RWPE1 (cell line): ENCODE results near the gene HARBI1.
"Not testable (repeated sequence)": the region's sequence is repeated elsewhere in the genome, so short reads cannot be mapped to it uniquely, and the experiment has no call there.

ENCODE experiments used
- CTCF ChIA-PET: fragments of 350-600 bp; sonication (Branson Sonifier 250); formaldehyde crosslinking; extraction: SDS; loops from one replicate; lab custom pipeline; 2021; lab: Yijun Ruan, JAX
- POLR2A ChIA-PET: fragments of 400-600 bp; formaldehyde crosslinking; extraction: SDS; loops from one replicate; lab custom pipeline; 2020; ENCODE audit warnings: antibody characterized with exemption; ENCODE audit not compliant: low non-redundant PET; lab: Yijun Ruan, JAX
- DNase-seq: peaks from one replicate; pipeline ENCODE4 v3.0.0; 2012; ENCODE audit warnings: low spot score
- H3K27ac ChIP-seq: fragments of 450-650 bp; 2 replicates; pipeline ENCODE4 v1.5.1; 2017
- CTCF ChIP-seq: fragments of 450-650 bp; conservative IDR thresholded peaks from 2 replicates; pipeline ENCODE4 v1.5.1; 2017; ENCODE audit warnings: low read depth, mild to moderate bottlenecking

The HARBI1 gene

GRCh38 chr11:46594374-46594700 lies 22.7 kb downstream of the HARBI1 start:
- H3K27ac ChIP-seq = no peak overlapping the region
- ChIA-PET CTCF (no interaction called here), POLR2A (no interaction called here)
- TF ChIP-seq CTCF = no peak
- DNase-seq = no peak

DNA sequence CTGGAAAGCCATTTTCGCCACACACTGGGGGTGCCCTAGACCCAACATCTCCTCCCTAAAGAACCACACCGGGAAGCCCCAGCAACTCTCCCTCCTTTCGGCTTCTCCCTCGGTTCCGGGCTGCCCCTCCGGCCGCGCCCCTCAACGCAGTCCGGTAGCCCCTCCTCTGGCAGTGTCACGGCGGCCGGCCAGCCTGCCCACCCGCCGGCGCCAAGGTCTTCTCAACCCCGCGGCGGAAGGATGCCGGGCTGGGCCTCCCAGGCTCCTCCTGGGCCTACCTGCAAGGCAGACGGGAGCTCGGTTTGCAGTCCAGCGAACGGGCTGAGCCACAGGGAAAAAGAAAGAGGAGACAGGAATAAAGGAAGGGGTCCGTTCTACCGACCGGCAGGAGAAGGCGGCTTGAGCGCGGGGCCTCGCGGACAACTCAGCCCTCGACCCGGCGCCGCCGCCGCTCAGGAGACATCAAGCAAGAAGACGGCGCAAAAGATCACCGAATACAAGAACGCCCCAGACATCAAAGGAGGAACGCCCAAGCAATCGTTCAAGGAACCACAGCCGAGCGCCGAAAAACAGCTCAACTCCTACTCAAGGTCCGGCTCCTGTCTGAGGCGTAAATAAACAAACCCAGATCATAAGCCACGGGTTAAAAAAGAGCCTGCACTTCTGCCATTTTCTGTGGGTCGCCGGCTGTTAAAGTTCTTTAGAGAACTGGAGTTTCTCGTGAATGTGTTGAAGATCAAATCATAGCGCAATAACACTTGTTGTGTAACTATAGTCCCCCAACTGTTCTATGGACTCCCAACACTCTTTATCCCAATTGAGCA lies 23.3 kb downstream of the HARBI1 start, which contains the start of gene AMBRA1:
AMBRA1 (minus strand) TSS at position 474 of the 824 bp plus-strand sequence. CDS start 45,643 bp downstream, outside the sequence.
- DNase-seq = peak; percentile 72

DNA sequence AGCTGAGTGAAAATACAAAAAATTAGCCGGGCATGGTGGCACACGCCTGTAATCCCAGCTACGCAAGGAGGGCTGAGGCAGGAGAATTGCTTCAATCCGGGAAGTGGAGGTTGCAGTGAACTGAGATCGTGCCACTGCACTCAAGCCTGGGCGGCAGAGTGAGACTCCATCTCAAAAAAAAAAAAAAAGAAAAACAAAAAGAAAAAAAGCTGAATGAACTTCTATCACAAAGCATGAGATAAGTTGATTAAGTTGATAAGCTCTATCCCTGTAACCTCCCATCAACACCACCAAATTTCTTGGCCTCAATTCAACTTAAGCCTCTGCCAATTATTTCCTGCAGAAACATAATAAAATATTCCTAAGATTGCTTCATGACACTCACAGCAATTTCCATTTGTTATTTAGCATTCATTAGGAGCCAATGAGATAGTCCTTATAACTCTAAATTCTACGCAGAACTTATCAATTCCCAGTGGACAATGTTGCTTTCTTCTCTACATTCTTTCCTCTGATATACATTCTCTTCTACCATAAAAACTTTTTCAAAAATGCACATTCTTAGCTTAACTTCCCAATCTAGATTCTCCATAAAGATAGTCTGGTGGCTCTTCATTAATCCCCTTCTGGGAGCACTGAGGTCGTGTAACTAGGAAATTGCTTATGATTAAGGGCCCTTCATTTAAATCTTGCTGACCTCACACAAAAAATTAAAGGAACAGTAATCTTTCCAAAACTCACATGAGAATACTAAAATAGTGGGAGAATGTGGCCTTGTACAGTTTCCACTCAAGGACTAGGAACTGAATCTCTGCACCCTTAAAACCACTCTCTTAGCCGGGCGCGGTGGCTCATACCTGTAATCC lies 26.1 kb downstream of the HARBI1 start:
- CTCF ChIA-PET = interaction anchor here (0.5 to 0.9 kb wide), 3 partner anchors 8 to 205 kb away, joined by 4 to 6 read pairs (median 4); no protein-coding TSS in a partner anchor
- no peak for DNase-seq
- peak overlapping the region; percentile 47 for H3K27ac ChIP-seq
- no peak for TF ChIP-seq CTCF
- POLR2A ChIA-PET = interaction anchor here (0.7 kb wide), 1 partner anchor 37 kb away, joined by 4 read pairs; no protein-coding TSS in a partner anchor

More for the DNA sequence above, 23.3 kb downstream of the HARBI1 start, which contains the start of gene AMBRA1:
- no peak for TF ChIP-seq CTCF
- ChIA-PET POLR2A (interaction anchor here (0.5 kb wide), 1 partner anchor 18 kb away, joined by 3 read pairs; no protein-coding TSS in a partner anchor), CTCF (interaction anchor here (0.6 kb wide), 2 partner anchors 205 to 225 kb away, joined by 3 read pairs; no protein-coding TSS in a partner anchor)
- H3K27ac ChIP-seq = peak within 1 kb of the TSS; percentile 77

DNA sequence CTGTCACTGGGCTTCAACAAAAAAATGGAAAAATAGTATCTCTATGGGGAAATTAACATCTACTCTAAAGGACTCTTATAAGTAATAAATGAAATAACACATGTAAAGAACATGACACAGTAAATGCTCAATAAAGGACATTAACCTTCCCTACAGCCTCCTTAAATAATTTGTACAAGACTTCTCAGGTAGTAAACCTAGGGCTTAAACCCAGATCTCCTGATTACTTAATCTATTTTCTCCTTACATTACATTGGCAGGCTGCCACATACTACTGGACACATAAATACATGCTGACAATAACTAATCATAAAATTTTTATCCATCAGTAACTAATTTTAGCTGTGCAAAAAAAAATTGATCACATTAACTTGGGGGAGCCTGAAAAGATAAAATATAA lies 28.1 kb downstream of the HARBI1 start:
- no peak for TF ChIP-seq CTCF
- H3K27ac ChIP-seq = no peak overlapping the region
- DNase-seq = no peak
- ChIA-PET CTCF (interaction anchor here (0.7 kb wide), 1 partner anchor 97 kb away, joined by 3 read pairs; no protein-coding TSS in a partner anchor), POLR2A (no interaction called here)

DNA sequence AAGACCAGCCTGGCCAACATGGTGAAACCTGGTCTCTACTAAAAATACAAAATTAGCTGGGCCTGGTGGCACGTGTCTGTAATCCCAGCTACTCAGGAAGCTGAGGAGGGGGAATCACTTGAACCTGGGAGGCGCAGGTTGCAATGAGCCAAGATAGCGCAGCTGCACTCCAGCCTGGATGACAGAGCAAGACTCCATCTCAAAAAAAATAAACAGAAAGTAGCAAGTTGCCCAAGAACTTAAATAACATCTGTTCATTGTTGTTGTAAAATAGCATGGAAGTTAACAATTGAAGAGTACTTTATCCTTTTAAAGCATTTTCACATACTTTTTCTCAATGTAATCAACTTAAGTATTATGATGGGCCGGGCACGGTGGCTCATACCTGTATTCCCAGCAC lies 28.9 kb downstream of the HARBI1 start:
- ChIA-PET CTCF (interaction anchor here (0.6 to 0.7 kb wide), 2 partner anchors 22 to 96 kb away, joined by 3 read pairs; no protein-coding TSS in a partner anchor), POLR2A (no interaction called here)
- no peak for TF ChIP-seq CTCF
- H3K27ac ChIP-seq = no peak overlapping the region
- no peak for DNase-seq

GRCh38 chr11:46583513-46583912 lies 33.5 kb downstream of the HARBI1 start:
- POLR2A ChIA-PET = not testable (repeated sequence)
- CTCF ChIA-PET = interaction anchor here (1.0 kb wide), 1 partner anchor 34 kb away, joined by 3 read pairs; the partner anchor contains the start of gene ATG13

More at GRCh38 chr11:46583513-46583912, 33.5 kb downstream of the HARBI1 start:
- not testable (repeated sequence) for H3K27ac ChIP-seq, DNase-seq
